SK-N-SH (cell line): ENCODE data around the gene SYPL2. TPM values are rescaled to one million over a fixed set of nuclear protein-coding genes. Genes with fewer than 3 reads are reported as not detected.
A peak's percentile ranks its signal among the peaks of the same experiment; 100 is the strongest.

Experiments used
- CTCF ChIA-PET: fragments of 300-600, 350-600 bp; formaldehyde crosslinking; extraction: SDS; loops from one replicate; lab custom pipeline; 2021; lab: Yijun Ruan, JAX
- POLR2A ChIA-PET: fragments of 350-600 bp; sonication (Branson Sonifier 250); formaldehyde crosslinking; extraction: SDS; loops from one replicate; lab custom pipeline; 2020; ENCODE audit warnings: antibody characterized with exemption, inconsistent platforms; lab: Yijun Ruan, JAX
- DNase-seq: peaks from one replicate; pipeline ENCODE4 v3.0.0; 2012
- H2AFZ ChIP-seq: fragments of 200-600 bp; sonication (generic); 2 replicates; pipeline ENCODE4 v1.8.1; 2016; ENCODE audit warnings: antibody characterized with exemption, mild to moderate bottlenecking, low read depth
- H3F3A ChIP-seq: fragments of 200-600 bp; sonication (generic); replicated peaks from 2 replicates; pipeline ENCODE3; 2016; ENCODE audit warnings: antibody characterized with exemption, mild to moderate bottlenecking; ENCODE audit not compliant: insufficient read depth
- H3K27ac ChIP-seq, 2 experiments: fragments of 200-500 bp in 1 of 2; fragments of 200-600 bp in 1 of 2; sonication (Bioruptor generic) in 1 of 2; sonication (generic), shearing (Covaris generic) in 1 of 2; 2 replicates each; pipeline versions ENCODE4 v1.5.1 to v1.6.1; 2014 to 2016; ENCODE audit warnings: low read depth in 2 of 2, inconsistent platforms in 1 of 2, low read length in 1 of 2, mild to moderate bottlenecking in 1 of 2, mixed read lengths in 1 of 2
- H3K27me3 ChIP-seq: fragments of 200-600 bp; sonication (generic), shearing (Covaris generic); 2 replicates; pipeline ENCODE4 v1.6.1; 2016; ENCODE audit warnings: mixed run types; ENCODE audit not compliant: insufficient read depth
- H3K36me3 ChIP-seq, 2 experiments: fragments of 200-500 bp in 1 of 2; fragments of 200-600 bp in 1 of 2; sonication (Bioruptor generic) in 1 of 2; sonication (generic) in 1 of 2; replicated peaks in 1 of 2; 2 replicates each; pipeline versions ENCODE3 to v1.5.1; 2014 to 2016; ENCODE audit warnings: low read length in 1 of 2, mild to moderate bottlenecking in 1 of 2; ENCODE audit not compliant: insufficient read depth in 2 of 2, control insufficient read depth in 1 of 2
- H3K4me1 ChIP-seq, 2 experiments: fragments of 200-500 bp in 1 of 2; fragments of 200-600 bp in 1 of 2; sonication (Bioruptor generic) in 1 of 2; sonication (generic), shearing (Covaris generic) in 1 of 2; 2 replicates each; pipeline versions ENCODE4 v1.5.1 to v1.6.1; 2014 to 2016; ENCODE audit warnings: low read depth in 1 of 2, low read length in 1 of 2, mixed run types in 1 of 2; ENCODE audit not compliant: insufficient read depth in 2 of 2, control insufficient read depth in 1 of 2
- H3K4me2 ChIP-seq: fragments of 200-600 bp; sonication (generic), shearing (Covaris generic); 2 replicates; pipeline ENCODE4 v1.6.1; 2017; ENCODE audit warnings: mixed run types
- H3K4me3 ChIP-seq, 2 experiments: fragments of 200-500 bp in 1 of 2; fragments of 200-600 bp in 1 of 2; sonication (Bioruptor generic) in 1 of 2; sonication (generic), shearing (Covaris generic) in 1 of 2; 2 replicates each; pipeline versions ENCODE4 v1.5.1 to v1.8.1; 2014 to 2016; ENCODE audit warnings: low read depth in 2 of 2, inconsistent platforms in 1 of 2, low read length in 1 of 2, mild to moderate bottlenecking in 1 of 2, mixed read lengths in 1 of 2, moderate library complexity in 1 of 2
- H3K79me2 ChIP-seq: fragments of 200-600 bp; sonication (generic); 2 replicates; pipeline ENCODE4 v1.8.1; 2017; ENCODE audit warnings: mild to moderate bottlenecking; ENCODE audit not compliant: insufficient read depth
- H3K9ac ChIP-seq: fragments of 200-600 bp; sonication (generic); 2 replicates; pipeline ENCODE4 v1.6.1; 2017; ENCODE audit warnings: mixed run types
- H3K9me2 ChIP-seq: fragments of 200-600 bp; sonication (generic); 2 replicates; pipeline ENCODE4 v1.6.1; 2017; ENCODE audit warnings: mixed run types
- H3K9me3 ChIP-seq: fragments of 200-600 bp; sonication (generic); 2 replicates; pipeline ENCODE4 v1.6.1; 2017; ENCODE audit warnings: mixed run types, mild to moderate bottlenecking, moderate library complexity
- H4K20me1 ChIP-seq: fragments of 200-600 bp; sonication (generic); 2 replicates; pipeline ENCODE4 v1.6.1; 2017; ENCODE audit warnings: mild to moderate bottlenecking, mixed run types; ENCODE audit not compliant: insufficient read depth
- ELF1 ChIP-seq: IDR thresholded peaks from 2 replicates; pipeline ENCODE4 v1.4.0; 2012
- EZH2phosphoT487 ChIP-seq: fragments of 200-600 bp; sonication (generic); IDR thresholded peaks from 2 replicates; pipeline ENCODE4 v1.6.1; 2017; ENCODE audit warnings: low read depth, mixed run types, mild to moderate bottlenecking, antibody characterized with exemption, moderate library complexity, borderline replicate concordance
- FOXJ3 ChIP-seq: sonication (generic); formaldehyde crosslinking; IDR thresholded peaks from 2 replicates; pipeline ENCODE4 v1.5.1; 2020; ENCODE audit warnings: mild to moderate bottlenecking, missing genetic modification reagents
- FOXM1 ChIP-seq: IDR thresholded peaks from 2 replicates; pipeline ENCODE4 v1.4.0; 2012; ENCODE audit warnings: low read depth, mild to moderate bottlenecking
- GATA2 ChIP-seq: sonication (generic); formaldehyde crosslinking; IDR thresholded peaks from 2 replicates; pipeline ENCODE4 v1.5.0; 2020; ENCODE audit warnings: mild to moderate bottlenecking, missing genetic modification reagents
- NFIC ChIP-seq: IDR thresholded peaks from 2 replicates; pipeline ENCODE4 v1.4.0; 2012; ENCODE audit warnings: borderline replicate concordance
- PBX3 ChIP-seq: IDR thresholded peaks from 2 replicates; pipeline ENCODE4; 2012
- POLR2AphosphoS5 ChIP-seq: IDR thresholded peaks from 2 replicates; pipeline ENCODE4 v1.6.1; 2012; ENCODE audit warnings: low read depth, low read length
- RCOR1 ChIP-seq: fragments of 150-350 bp; IDR thresholded peaks from 2 replicates; pipeline ENCODE4 v1.6.1; 2017; ENCODE audit warnings: antibody characterized with exemption, low read length
- REST ChIP-seq: IDR thresholded peaks from 2 replicates; pipeline ENCODE4 v1.6.1; 2012; ENCODE audit warnings: mild to moderate bottlenecking, low read depth, low read length, moderate library complexity
- SIN3A ChIP-seq: IDR thresholded peaks from 2 replicates; pipeline ENCODE4 v1.6.1; 2012; ENCODE audit warnings: low read depth, mild to moderate bottlenecking, low read length, moderate library complexity, borderline replicate concordance
- SMC3 ChIP-seq: IDR thresholded peaks from 2 replicates; pipeline ENCODE4 v1.6.1; 2012; ENCODE audit warnings: low read depth, low read length, improper control_type of control experiment
- TAF1 ChIP-seq: IDR thresholded peaks from 2 replicates; pipeline ENCODE4 v1.6.1; 2012; ENCODE audit warnings: low read depth, mild to moderate bottlenecking, low read length, moderate library complexity, borderline replicate concordance
- TCF12 ChIP-seq: IDR thresholded peaks from 2 replicates; pipeline ENCODE4 v1.4.0; 2012
- TEAD4 ChIP-seq: IDR thresholded peaks from 2 replicates; pipeline ENCODE4 v1.4.0; 2012; ENCODE audit warnings: mild to moderate bottlenecking, borderline replicate concordance; ENCODE audit not compliant: insufficient read depth
- USF1 ChIP-seq: IDR thresholded peaks from 2 replicates; pipeline ENCODE4 v1.4.0; 2012; ENCODE audit warnings: low read depth, borderline replicate concordance
- YY1 ChIP-seq: IDR thresholded peaks from 2 replicates; pipeline ENCODE4 v1.4.0; 2012; ENCODE audit warnings: low read depth, mild to moderate bottlenecking
- WGBS: methylation state at CpG from one replicate; pipeline ENCODE4 v1.1.6; 2017; ENCODE audit warnings: low lambda C conversion rate; 5-methylcytosine and 5-hydroxymethylcytosine counted together
- polyA plus RNA-seq, 3 experiments: library from polyadenylated mRNA; depleted of rRNA; stranded (reverse); fragments of >200 nt; gene quantifications; 2 replicates each; pipeline ENCODE4 v1.2.3, GENCODE V29; 2012
- TF ChIP-seq, protein P1 (sequence below): fragments of 150-350 bp; IDR thresholded peaks from 2 replicates; pipeline ENCODE4 v1.6.1; 2017; ENCODE audit warnings: antibody characterized with exemption, low read length, low read depth, borderline replicate concordance
- TF ChIP-seq, protein P2 (sequence below): IDR thresholded peaks from 2 replicates; pipeline ENCODE4 v1.4.0; 2012; ENCODE audit warnings: low read depth
- TF ChIP-seq, protein P3 (sequence below): fragments of 200-600 bp; sonication (generic); IDR thresholded peaks from 2 replicates; pipeline ENCODE4 v1.6.1; 2017; ENCODE audit warnings: antibody characterized with exemption, mild to moderate bottlenecking, moderate library complexity
- TF ChIP-seq, protein P4 (sequence below): IDR thresholded peaks from 2 replicates; pipeline ENCODE4 v1.4.0; 2012; ENCODE audit warnings: low read depth, borderline replicate concordance

SYPL2 gene
- polyA plus RNA-seq, 1 of the 3 experiments (the other 2 are of a cell fraction) = 0.03 TPM

GRCh38 chr1:109493805-109494539 lies 27.6 kb downstream of the SYPL2 start, which contains the start of gene CYB561D1:
TSS of gene CYB561D1 (plus strand) at chr1:109494094. CDS start at chr1:109494140, 46 bp downstream.
- CTCF ChIA-PET = interaction anchor here (0.7 to 40.2 kb wide), 25 partner anchors 10 to 281 kb away, joined by 3 to 1710 read pairs (median 4); partner anchors contain the start of genes AMIGO1, ATXN7L2, GNAI3 and GPR61
- TF ChIP-seq TEAD4 (no peak), REST (0 out of 2 replicates have a peak, but pooled peaks have one; percentile 23), YY1 (peak; percentile 51), SMC3 (peak; percentile 57), RCOR1 (0 out of 2 replicates have a peak, but pooled peaks have one; percentile 9), FOXM1 (no peak), EZH2phosphoT487 (no peak), PBX3 (peak; percentile 37; the same call in 1 of the 2 replicates), SIN3A (peak; percentile 87), TAF1 (no peak; the same call in 1 of the 2 replicates), GATA2 (CRISPR knock-in tag) (no peak), TCF12 (no peak), ELF1 (peak; percentile 98), USF1 (no peak), FOXJ3 (CRISPR knock-in tag) (no peak), NFIC (no peak), POLR2AphosphoS5 (peak; percentile 75)
- TF ChIP-seq, protein P1, sequence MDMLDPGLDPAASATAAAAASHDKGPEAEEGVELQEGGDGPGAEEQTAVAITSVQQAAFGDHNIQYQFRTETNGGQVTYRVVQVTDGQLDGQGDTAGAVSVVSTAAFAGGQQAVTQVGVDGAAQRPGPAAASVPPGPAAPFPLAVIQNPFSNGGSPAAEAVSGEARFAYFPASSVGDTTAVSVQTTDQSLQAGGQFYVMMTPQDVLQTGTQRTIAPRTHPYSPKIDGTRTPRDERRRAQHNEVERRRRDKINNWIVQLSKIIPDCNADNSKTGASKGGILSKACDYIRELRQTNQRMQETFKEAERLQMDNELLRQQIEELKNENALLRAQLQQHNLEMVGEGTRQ = no peak
- TF ChIP-seq, protein P2, sequence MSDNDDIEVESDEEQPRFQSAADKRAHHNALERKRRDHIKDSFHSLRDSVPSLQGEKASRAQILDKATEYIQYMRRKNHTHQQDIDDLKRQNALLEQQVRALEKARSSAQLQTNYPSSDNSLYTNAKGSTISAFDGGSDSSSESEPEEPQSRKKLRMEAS = no peak; the same call in 1 of the 2 replicates
- TF ChIP-seq, protein P3, sequence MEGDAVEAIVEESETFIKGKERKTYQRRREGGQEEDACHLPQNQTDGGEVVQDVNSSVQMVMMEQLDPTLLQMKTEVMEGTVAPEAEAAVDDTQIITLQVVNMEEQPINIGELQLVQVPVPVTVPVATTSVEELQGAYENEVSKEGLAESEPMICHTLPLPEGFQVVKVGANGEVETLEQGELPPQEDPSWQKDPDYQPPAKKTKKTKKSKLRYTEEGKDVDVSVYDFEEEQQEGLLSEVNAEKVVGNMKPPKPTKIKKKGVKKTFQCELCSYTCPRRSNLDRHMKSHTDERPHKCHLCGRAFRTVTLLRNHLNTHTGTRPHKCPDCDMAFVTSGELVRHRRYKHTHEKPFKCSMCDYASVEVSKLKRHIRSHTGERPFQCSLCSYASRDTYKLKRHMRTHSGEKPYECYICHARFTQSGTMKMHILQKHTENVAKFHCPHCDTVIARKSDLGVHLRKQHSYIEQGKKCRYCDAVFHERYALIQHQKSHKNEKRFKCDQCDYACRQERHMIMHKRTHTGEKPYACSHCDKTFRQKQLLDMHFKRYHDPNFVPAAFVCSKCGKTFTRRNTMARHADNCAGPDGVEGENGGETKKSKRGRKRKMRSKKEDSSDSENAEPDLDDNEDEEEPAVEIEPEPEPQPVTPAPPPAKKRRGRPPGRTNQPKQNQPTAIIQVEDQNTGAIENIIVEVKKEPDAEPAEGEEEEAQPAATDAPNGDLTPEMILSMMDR = peak; percentile 89
- TF ChIP-seq, protein P4, sequence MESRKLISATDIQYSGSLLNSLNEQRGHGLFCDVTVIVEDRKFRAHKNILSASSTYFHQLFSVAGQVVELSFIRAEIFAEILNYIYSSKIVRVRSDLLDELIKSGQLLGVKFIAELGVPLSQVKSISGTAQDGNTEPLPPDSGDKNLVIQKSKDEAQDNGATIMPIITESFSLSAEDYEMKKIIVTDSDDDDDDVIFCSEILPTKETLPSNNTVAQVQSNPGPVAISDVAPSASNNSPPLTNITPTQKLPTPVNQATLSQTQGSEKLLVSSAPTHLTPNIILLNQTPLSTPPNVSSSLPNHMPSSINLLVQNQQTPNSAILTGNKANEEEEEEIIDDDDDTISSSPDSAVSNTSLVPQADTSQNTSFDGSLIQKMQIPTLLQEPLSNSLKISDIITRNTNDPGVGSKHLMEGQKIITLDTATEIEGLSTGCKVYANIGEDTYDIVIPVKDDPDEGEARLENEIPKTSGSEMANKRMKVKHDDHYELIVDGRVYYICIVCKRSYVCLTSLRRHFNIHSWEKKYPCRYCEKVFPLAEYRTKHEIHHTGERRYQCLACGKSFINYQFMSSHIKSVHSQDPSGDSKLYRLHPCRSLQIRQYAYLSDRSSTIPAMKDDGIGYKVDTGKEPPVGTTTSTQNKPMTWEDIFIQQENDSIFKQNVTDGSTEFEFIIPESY = peak; percentile 93

More at GRCh38 chr1:109493805-109494539, 27.6 kb downstream of the SYPL2 start, which contains the start of gene CYB561D1:
- whole genome bisulfite sequencing = under 1% methylated on average over 21 of the region's 44 CpGs
- peak within 1 kb of the TSS; percentile 78 for H3K4me2 ChIP-seq
- POLR2A ChIA-PET = interaction anchor here (1.4 to 1.5 kb wide), 2 partner anchors 36 to 38 kb away, joined by 6 to 7 read pairs; no protein-coding TSS in a partner anchor
- H3K9me2 ChIP-seq = no peaks in the 10 kb centered on the region
- H3K4me3 ChIP-seq = peak within 1 kb of the TSS; percentile 96 to 100
- peak within 1 kb of the TSS; percentile 92 for H2AFZ ChIP-seq
- H3K4me1 ChIP-seq = peaks cover 0 to 19% of the 10 kb centered on the region in 2 experiments; a peak in 2 of 4 replicates
- peak within 1 kb of the TSS; percentile 64 to 81; a peak in 3 of 4 replicates for H3K27ac ChIP-seq
- H3K27me3 ChIP-seq = no peaks in the 10 kb centered on the region
- no peaks in the 10 kb centered on the region for H3F3A ChIP-seq
- H3K9ac ChIP-seq = peak within 1 kb of the TSS; percentile 56
- DNase-seq = peak; percentile 95
- H3K36me3 ChIP-seq = peaks cover 5 to 20% of the 10 kb centered on the region in 2 experiments
- H3K9me3 ChIP-seq = no peaks in the 10 kb centered on the region
- H4K20me1 ChIP-seq = no peaks in the 10 kb centered on the region
- H3K79me2 ChIP-seq = peaks cover 19% of the 10 kb centered on the region
